PFSK-1 (cell line): ENCODE data around the gene SLC9A9.

Experiments
- FOXP2 ChIP-seq: optimal IDR thresholded peaks from 2 replicates; pipeline ENCODE3; 2011; ENCODE audit warnings: borderline replicate concordance, control low read depth, inconsistent platforms; ENCODE audit not compliant: insufficient read depth; ENCODE audit errors: extremely low read length, extremely low read depth
- POLR2AphosphoS5 ChIP-seq: IDR thresholded peaks from 2 replicates; pipeline ENCODE4 v1.6.1; 2012; ENCODE audit warnings: low read depth, mild to moderate bottlenecking, control low read depth, low read length, moderate library complexity
- REST ChIP-seq, 2 experiments: IDR thresholded peaks; 2 replicates each; pipeline versions ENCODE4 v1.6.1 to v1.8.0; 2011 to 2012; ENCODE audit warnings: low read depth in 2 of 2, low read length in 2 of 2, control low read depth in 1 of 2, inconsistent platforms in 1 of 2, mild to moderate bottlenecking in 1 of 2, moderate library complexity in 1 of 2; ENCODE audit not compliant: insufficient read depth in 1 of 2
- SIN3A ChIP-seq: IDR thresholded peaks from 2 replicates; pipeline ENCODE4 v1.6.1; 2012; ENCODE audit warnings: mild to moderate bottlenecking, low read length, moderate library complexity, borderline replicate concordance; ENCODE audit not compliant: insufficient read depth
- TAF1 ChIP-seq: IDR thresholded peaks from 2 replicates; pipeline ENCODE4 v1.6.1; 2012; ENCODE audit warnings: low read length, control low read depth, borderline replicate concordance; ENCODE audit not compliant: insufficient read depth

SLC9A9 gene

DNA sequence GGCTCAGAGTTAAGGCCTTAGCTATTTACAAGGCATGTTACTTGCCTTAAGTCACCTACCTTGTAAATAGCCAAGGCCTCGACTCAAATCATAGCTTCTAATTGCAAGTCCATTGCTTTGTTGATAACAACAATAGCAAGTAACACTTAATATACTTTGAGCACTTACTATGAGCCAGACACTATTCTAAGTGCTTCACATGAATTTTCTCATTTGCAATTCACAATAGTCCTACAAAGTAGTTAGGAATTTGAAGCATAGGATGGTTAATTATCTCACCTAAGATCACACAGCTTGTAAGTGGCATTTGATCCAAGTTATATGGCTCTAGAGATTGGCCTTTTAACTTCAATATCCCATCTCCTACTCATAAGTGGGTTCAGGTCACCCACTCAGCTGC, 28.4 kb downstream of the SLC9A9 start:
- TF ChIP-seq SIN3A: no peak
- TF ChIP-seq REST (IDR thresholded peaks at IDR 0.05; ENCODE audit: insufficient read depth in 1 of 2, low read depth in 2 of 2, low read length in 2 of 2): no peak
- TF ChIP-seq TAF1: no peak
- no peak for TF ChIP-seq POLR2AphosphoS5
- no peak for TF ChIP-seq FOXP2

GRCh38 chr3:143814443-143814889, 33.8 kb downstream of the SLC9A9 start:
- no peak for TF ChIP-seq FOXP2
- no peak for TF ChIP-seq TAF1
- TF ChIP-seq SIN3A: no peak
- TF ChIP-seq REST (IDR thresholded peaks at IDR 0.05; ENCODE audit: insufficient read depth in 1 of 2, low read depth in 2 of 2, low read length in 2 of 2): no peak
- no peak for TF ChIP-seq POLR2AphosphoS5

GRCh38 chr3:143812481-143812880, 35.8 kb downstream of the SLC9A9 start:
- TF ChIP-seq SIN3A: no peak

- TF ChIP-seq REST (IDR thresholded peaks at IDR 0.05; ENCODE audit: insufficient read depth in 1 of 2, low read depth in 2 of 2, low read length in 2 of 2): no peak
- TF ChIP-seq FOXP2: no peak
- TF ChIP-seq SIN3A: no peak
- no peak for TF ChIP-seq POLR2AphosphoS5
- TF ChIP-seq TAF1: no peak
These were observed 36.7 kb downstream of the SLC9A9 start for GRCh38 chr3:143811602-143812001.

- TF ChIP-seq SIN3A (no peak), POLR2AphosphoS5 (no peak), REST (IDR thresholded peaks at IDR 0.05; ENCODE audit: insufficient read depth in 1 of 2, low read depth in 2 of 2, low read length in 2 of 2) (no peak), TAF1 (no peak), FOXP2 (no peak)
These were observed 37.4 kb downstream of the SLC9A9 start for GRCh38 chr3:143810953-143811265.
